Breast epithelium (tissue), 4 donors: ENCODE measurements around the gene GALNT10. TPM values are rescaled to one million over a fixed set of nuclear protein-coding genes. Genes with fewer than 3 reads are reported as not detected.

Source experiments
- DNase-seq, 2 donors: peaks; one replicate each; pipeline ENCODE4 v3.0.0-alpha.2; 2019; ENCODE audit warnings: low spot score in 2 of 2
- H3K27ac ChIP-seq, 2 donors: fragments of 200-600 bp; sonication (generic) in 1 of 2; one replicate each; pipeline ENCODE4 v1.5.1; 2016 to 2019; ENCODE audit warnings: mild to moderate bottlenecking in 1 of 2
- H3K27me3 ChIP-seq, 2 donors: fragments of 200-600 bp; sonication (generic) in 1 of 2; one replicate each; pipeline versions ENCODE4 v1.5.1 to v1.6.0; 2017 to 2019; ENCODE audit warnings: control low read depth in 1 of 2, mild to moderate bottlenecking in 1 of 2
- H3K36me3 ChIP-seq: fragments of 200-600 bp; one replicate; pipeline ENCODE4 v1.5.1; 2019
- H3K4me1 ChIP-seq, 2 donors: fragments of 200-600 bp; sonication (generic); one replicate each; pipeline ENCODE4 v1.5.1; 2016 to 2019; ENCODE audit warnings: control low read depth in 1 of 2
- H3K4me3 ChIP-seq, 3 donors: fragments of 200-600 bp; sonication (generic); 1 replicate in 2 of 3; 2 replicates in 1 of 3; pipeline ENCODE4 v1.5.1; 2016 to 2019; ENCODE audit warnings: mild to moderate bottlenecking in 3 of 3, moderate library complexity in 2 of 3
- H3K9me3 ChIP-seq, 2 donors: fragments of 200-600 bp; sonication (generic) in 1 of 2; one replicate each; pipeline ENCODE4 v1.5.1; 2016 to 2019; ENCODE audit warnings: control low read depth in 1 of 2
- CTCF ChIP-seq, 3 donors: fragments of 450-650 bp; IDR thresholded peaks; one replicate each; pipeline ENCODE4 v1.5.1; 2016 to 2017; ENCODE audit warnings: antibody characterized with exemption in 3 of 3, mild to moderate bottlenecking in 3 of 3, moderate library complexity in 3 of 3
- POLR2A ChIP-seq: fragments of 450-650 bp; IDR thresholded peaks from one replicate; pipeline ENCODE4 v1.6.1; 2016; ENCODE audit warnings: antibody characterized with exemption, mild to moderate bottlenecking, moderate library complexity
- POLR2AphosphoS5 ChIP-seq, 3 donors: sonication (generic); formaldehyde crosslinking; IDR thresholded peaks; one replicate each; pipeline ENCODE4 v1.6.1; 2017; ENCODE audit warnings: antibody characterized with exemption in 3 of 3
- intact Hi-C: fragments of 100-400 bp; cut with DNase I; formaldehyde crosslinking; loops from one replicate; pipeline ENCODE4 v1.15.1; 2023; ENCODE audit warnings: low total_unique reads
- total RNA-seq, 3 donors: library from RNA; depleted of rRNA; stranded (reverse); fragments of >200 nt; gene quantifications; one replicate each; pipeline ENCODE4 v1.1.0, GENCODE V29; 2016

Gene GALNT10
- total RNA-seq, 3 donors from 2014 or later: 32.8 to 67.2 (median 34.1) TPM

GRCh38 chr5:154446195-154447088, 255.9 kb downstream of the GALNT10 start:
- no peaks in the 10 kb centered on the region for H3K27me3 ChIP-seq
- H3K9me3 ChIP-seq: no peaks in the 10 kb centered on the region
- peaks cover 0 to 7% of the 10 kb centered on the region in 2 donors for H3K4me1 ChIP-seq
- peak overlapping the region; percentile 97 to 98 (median 98) for H3K4me3 ChIP-seq
- peak overlapping the region; percentile 77 to 87 for H3K27ac ChIP-seq
- TF ChIP-seq CTCF (IDR thresholded peaks at IDR 0.05): no peak
- TF ChIP-seq POLR2A: no peak
- no peak for TF ChIP-seq POLR2AphosphoS5 (IDR thresholded peaks at IDR 0.05)
- DNase-seq: peak in 1 of 2 donors; percentile 29
- intact Hi-C loops: no loop called here
- no peaks in the 10 kb centered on the region for H3K36me3 ChIP-seq

GRCh38 chr5:154447089-154447725, 256.7 kb downstream of the GALNT10 start:
- intact Hi-C loops: no loop called here
- H3K27ac ChIP-seq: peak overlapping the region in 1 of 2 donors; percentile 87
- no peaks in the 10 kb centered on the region for H3K27me3 ChIP-seq
- H3K36me3 ChIP-seq: no peaks in the 10 kb centered on the region
- no peaks in the 10 kb centered on the region for H3K9me3 ChIP-seq
- TF ChIP-seq CTCF (IDR thresholded peaks at IDR 0.05) (no peak), POLR2A (no peak), POLR2AphosphoS5 (IDR thresholded peaks at IDR 0.05) (no peak)
- H3K4me1 ChIP-seq: peaks cover 0 to 7% of the 10 kb centered on the region in 2 donors
- H3K4me3 ChIP-seq: peak overlapping the region; percentile 97 to 98 (median 98)
- DNase-seq: no peak

GRCh38 chr5:154449786-154450185, 259.3 kb downstream of the GALNT10 start:
- no peak overlapping the region for H3K4me3 ChIP-seq
- intact Hi-C loops: no loop called here
- peaks cover 0 to 7% of the 10 kb centered on the region in 2 donors for H3K4me1 ChIP-seq
- H3K9me3 ChIP-seq: no peaks in the 10 kb centered on the region
- no peak overlapping the region for H3K27ac ChIP-seq
- no peaks in the 10 kb centered on the region for H3K27me3 ChIP-seq
- TF ChIP-seq POLR2AphosphoS5 (IDR thresholded peaks at IDR 0.05) (no peak), CTCF (IDR thresholded peaks at IDR 0.05) (no peak), POLR2A (no peak)
- H3K36me3 ChIP-seq: no peaks in the 10 kb centered on the region
- DNase-seq: no peak

- Histone ChIP-seq H3K36me3 (peaks cover 5% of the 10 kb centered on the region), H3K4me3 (no peak overlapping the region), H3K4me1 (peaks cover 0 to 7% of the 10 kb centered on the region in 2 donors), H3K27me3 (no peaks in the 10 kb centered on the region), H3K27ac (no peak overlapping the region), H3K9me3 (no peaks in the 10 kb centered on the region)
- intact Hi-C loops: no loop called here
- no peak for TF ChIP-seq POLR2AphosphoS5 (IDR thresholded peaks at IDR 0.05)
- TF ChIP-seq CTCF (IDR thresholded peaks at IDR 0.05): no peak
- TF ChIP-seq POLR2A: no peak
- DNase-seq: no peak
These were observed 261.4 kb downstream of the GALNT10 start for GRCh38 chr5:154451957-154452356.

- TF ChIP-seq POLR2AphosphoS5 (IDR thresholded peaks at IDR 0.05): no peak
- no peak for TF ChIP-seq CTCF (IDR thresholded peaks at IDR 0.05)
- no peak for TF ChIP-seq POLR2A
- intact Hi-C loops: no loop called here
These were observed 265.1 kb downstream of the GALNT10 start for GRCh38 chr5:154455585-154455984.

More at GRCh38 chr5:154455585-154455984, 265.1 kb downstream of the GALNT10 start:
- no peaks in the 10 kb centered on the region for H3K9me3 ChIP-seq
- H3K4me3 ChIP-seq: no peak overlapping the region
- no peaks in the 10 kb centered on the region for H3K27me3 ChIP-seq
- no peak overlapping the region for H3K27ac ChIP-seq
- DNase-seq: no peak
- no peaks in the 10 kb centered on the region for H3K4me1 ChIP-seq
- peaks cover 5% of the 10 kb centered on the region for H3K36me3 ChIP-seq
